ENCODE measurements around the gene CERS6. TPM values are rescaled to one million over a fixed set of nuclear protein-coding genes. Genes with fewer than 3 reads are reported as not detected.

CERS6 gene
- total RNA-seq, 4 donors from 2014 or later: 46.6 to 67.7 (median 53.6) TPM

- Histone ChIP-seq H3K27me3 (no peaks in the 10 kb centered on the region), H3K4me3 (no peak overlapping the region), H3K36me3 (no peaks in the 10 kb centered on the region), H3K4me1 (peaks cover 5 to 17% (median 9%) of the 10 kb centered on the region in 4 donors), H3K27ac (replicated peaks in 1 of 4) (no peak overlapping the region), H3K9me3 (no peaks in the 10 kb centered on the region)
- intact Hi-C loops (cut with DNase I): no loop called here
- TF ChIP-seq EP300 (IDR thresholded peaks at IDR 0.05): no peak
- no peak for TF ChIP-seq POLR2AphosphoS5 (IDR thresholded peaks at IDR 0.05)
- no peak for TF ChIP-seq POLR2A (IDR thresholded peaks at IDR 0.05; ENCODE audit: low read depth)
- no peak for TF ChIP-seq CTCF (IDR thresholded peaks at IDR 0.05)
- no peak for DNase-seq (ENCODE audit: extremely low spot score)
- WGBS: 91% methylated on average over 3 of the region's 3 CpGs
These were observed 99.2 kb downstream of the CERS6 start for GRCh38 chr2:168555283-168555682.

- intact Hi-C loops (cut with DNase I): no loop called here
- WGBS: 82% methylated on average over 2 of the region's 2 CpGs
- Histone ChIP-seq H3K27ac (replicated peaks in 1 of 4) (no peak overlapping the region), H3K4me3 (no peak overlapping the region), H3K9me3 (no peaks in the 10 kb centered on the region), H3K36me3 (peaks cover 0 to 11% (median 0%) of the 10 kb centered on the region in 4 donors), H3K27me3 (no peaks in the 10 kb centered on the region), H3K4me1 (peaks cover 0 to 13% (median 2%) of the 10 kb centered on the region in 4 donors)
- no peak for DNase-seq (ENCODE audit: extremely low spot score)
- TF ChIP-seq EP300 (IDR thresholded peaks at IDR 0.05): no peak
- no peak for TF ChIP-seq CTCF (IDR thresholded peaks at IDR 0.05)
- no peak for TF ChIP-seq POLR2AphosphoS5 (IDR thresholded peaks at IDR 0.05)
- no peak for TF ChIP-seq POLR2A (IDR thresholded peaks at IDR 0.05; ENCODE audit: low read depth)
These were observed 103.1 kb downstream of the CERS6 start for GRCh38 chr2:168559187-168559586.

DNA sequence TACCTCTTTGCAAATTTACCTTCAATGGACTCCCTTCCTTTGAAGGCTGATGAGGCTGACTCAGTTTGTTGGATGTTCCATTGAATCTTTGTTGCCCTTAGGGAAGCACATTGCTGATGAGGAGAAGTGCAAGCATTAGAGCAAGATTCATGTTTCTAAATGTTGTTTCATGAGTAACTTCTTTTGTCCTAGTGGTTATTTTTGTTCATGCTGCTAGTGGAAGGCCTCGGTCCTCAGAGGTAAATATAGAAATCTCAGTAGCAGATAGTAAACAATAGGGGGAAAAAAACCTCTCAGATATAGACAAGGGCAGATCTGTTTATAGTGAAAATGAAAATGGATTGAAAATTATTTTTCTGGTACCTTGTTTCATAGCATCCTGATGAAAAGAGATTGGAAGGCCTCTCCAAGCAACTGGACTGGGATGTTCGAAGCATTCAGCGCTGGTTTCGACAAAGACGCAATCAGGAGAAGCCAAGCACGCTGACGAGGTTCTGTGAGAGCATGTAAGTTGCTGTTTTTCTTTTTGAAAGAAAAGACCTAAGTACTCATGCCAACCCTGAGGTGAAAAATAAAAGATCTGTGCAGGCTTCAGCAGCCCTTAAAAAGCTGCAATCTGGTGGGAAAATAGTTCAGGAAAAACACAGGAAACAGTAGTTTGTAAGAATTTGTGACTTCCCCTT, 104.9 kb downstream of the CERS6 start:
- no peaks in the 10 kb centered on the region for H3K27me3 ChIP-seq
- intact Hi-C loops (cut with DNase I): no loop called here
- TF ChIP-seq CTCF (IDR thresholded peaks at IDR 0.05): no peak
- TF ChIP-seq EP300 (IDR thresholded peaks at IDR 0.05): no peak
- no peak for TF ChIP-seq POLR2A (IDR thresholded peaks at IDR 0.05; ENCODE audit: low read depth)
- peaks cover 16 to 27% (median 20%) of the 10 kb centered on the region in 4 donors for H3K4me1 ChIP-seq
- H3K27ac ChIP-seq (replicated peaks in 1 of 4): no peak overlapping the region
- WGBS: 86% methylated on average over 7 of the region's 7 CpGs
- H3K36me3 ChIP-seq: peaks cover 0 to 11% (median 0%) of the 10 kb centered on the region in 4 donors
- no peaks in the 10 kb centered on the region for H3K9me3 ChIP-seq
- no peak overlapping the region for H3K4me3 ChIP-seq
- DNase-seq (ENCODE audit: extremely low spot score): no peak

GRCh38 chr2:168561991-168562390, 105.9 kb downstream of the CERS6 start:
- Histone ChIP-seq H3K4me1 (peaks cover 26 to 32% (median 30%) of the 10 kb centered on the region in 4 donors), H3K4me3 (no peak overlapping the region), H3K27ac (replicated peaks in 1 of 4) (no peak overlapping the region), H3K27me3 (no peaks in the 10 kb centered on the region), H3K36me3 (peaks cover 0 to 11% (median 0%) of the 10 kb centered on the region in 4 donors), H3K9me3 (no peaks in the 10 kb centered on the region)
- TF ChIP-seq EP300 (IDR thresholded peaks at IDR 0.05): no peak
- TF ChIP-seq POLR2A (IDR thresholded peaks at IDR 0.05; ENCODE audit: low read depth): no peak
- TF ChIP-seq CTCF (IDR thresholded peaks at IDR 0.05): no peak
- TF ChIP-seq POLR2AphosphoS5 (IDR thresholded peaks at IDR 0.05): no peak
- no peak for DNase-seq (ENCODE audit: extremely low spot score)
- intact Hi-C loops (cut with DNase I): no loop called here
- WGBS: 93% methylated on average over 6 of the region's 6 CpGs

Data from esophagus muscularis mucosa (tissue), 4 donors.